ENCODE results near the gene MPHOSPH9.

MPHOSPH9 gene

GRCh38 chr12:123263196-123263817 lies 30.4 kb upstream of the MPHOSPH9 start:
- no peak for DNase-seq
- Histone ChIP-seq H3K36me3 (peaks cover 71% of the 10 kb centered on the region), H3K4me1 (peaks cover 8% of the 10 kb centered on the region; the same call in 1 of the 2 replicates), H3K27me3 (no peaks in the 10 kb centered on the region), H3K4me3 (ENCODE audit: low read depth, low read length) (no peak overlapping the region), H3K9me3 (no peaks in the 10 kb centered on the region)
- TF ChIP-seq CTCF (IDR thresholded peaks at IDR 0.05; ENCODE audit: low read depth, low read length), result no peak

DNA sequence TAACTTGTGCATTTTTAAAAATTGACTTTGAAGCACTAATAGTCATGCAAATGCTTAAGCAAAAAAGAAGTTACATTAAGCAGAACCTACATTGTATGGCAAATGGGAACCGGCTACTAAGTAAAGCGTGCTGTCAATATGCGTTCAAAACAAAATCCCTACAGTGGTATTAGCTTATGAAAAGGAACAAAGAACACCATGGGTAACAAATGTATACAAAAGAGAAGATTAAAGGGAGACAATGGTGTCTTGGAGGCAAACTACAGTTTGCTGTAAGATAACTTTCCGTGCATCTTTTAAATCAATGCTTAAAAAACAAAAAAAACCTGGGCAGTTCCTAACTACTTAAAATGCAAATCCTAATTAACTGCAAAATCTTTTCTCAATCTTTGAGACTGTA lies 28.3 kb upstream of the MPHOSPH9 start:
- TF ChIP-seq CTCF (IDR thresholded peaks at IDR 0.05; ENCODE audit: low read depth, low read length), result no peak
- no peak overlapping the region for H3K4me3 ChIP-seq (ENCODE audit: low read depth, low read length)
- no peak for DNase-seq
- H3K9me3 ChIP-seq, result no peaks in the 10 kb centered on the region
- H3K27me3 ChIP-seq, result no peaks in the 10 kb centered on the region
- H3K4me1 ChIP-seq, result no peaks in the 10 kb centered on the region
- H3K36me3 ChIP-seq, result peaks cover 80% of the 10 kb centered on the region

DNA sequence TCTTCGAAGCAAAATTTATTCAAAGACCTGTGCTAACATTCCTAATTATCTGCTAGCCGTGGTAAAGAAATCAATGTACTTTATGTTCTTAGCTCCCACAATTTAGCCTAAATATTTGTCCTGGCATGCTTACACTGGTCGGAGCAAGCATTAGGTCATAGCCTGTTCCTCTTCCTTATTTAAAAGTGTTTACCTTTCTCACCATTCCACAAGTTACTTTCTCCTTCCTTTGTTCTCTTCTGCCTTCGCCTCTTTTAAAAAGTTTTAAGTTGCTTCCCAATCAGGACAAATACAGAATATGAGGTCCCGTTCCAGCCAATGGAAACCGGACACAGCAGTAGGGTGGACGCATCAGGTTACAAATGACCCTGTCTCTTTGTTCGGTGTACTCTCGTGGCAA lies 27.1 kb upstream of the MPHOSPH9 start:
- H3K4me1 ChIP-seq, result no peaks in the 10 kb centered on the region
- no peak overlapping the region for H3K4me3 ChIP-seq (ENCODE audit: low read depth, low read length)
- peaks cover 87% of the 10 kb centered on the region for H3K36me3 ChIP-seq
- TF ChIP-seq CTCF (IDR thresholded peaks at IDR 0.05; ENCODE audit: low read depth, low read length), result no peak
- H3K9me3 ChIP-seq, result no peaks in the 10 kb centered on the region
- no peaks in the 10 kb centered on the region for H3K27me3 ChIP-seq
- DNase-seq, result no peak

- H3K4me1 ChIP-seq, result no peaks in the 10 kb centered on the region
- H3K9me3 ChIP-seq, result no peaks in the 10 kb centered on the region
- no peak overlapping the region for H3K4me3 ChIP-seq (ENCODE audit: low read depth, low read length)
- no peak for DNase-seq
- no peak for TF ChIP-seq CTCF (IDR thresholded peaks at IDR 0.05; ENCODE audit: low read depth, low read length)
- no peaks in the 10 kb centered on the region for H3K27me3 ChIP-seq
- H3K36me3 ChIP-seq, result peaks cover 91% of the 10 kb centered on the region
Measured at GRCh38 chr12:123258593-123258992, 25.7 kb upstream of the MPHOSPH9 start.

DNA sequence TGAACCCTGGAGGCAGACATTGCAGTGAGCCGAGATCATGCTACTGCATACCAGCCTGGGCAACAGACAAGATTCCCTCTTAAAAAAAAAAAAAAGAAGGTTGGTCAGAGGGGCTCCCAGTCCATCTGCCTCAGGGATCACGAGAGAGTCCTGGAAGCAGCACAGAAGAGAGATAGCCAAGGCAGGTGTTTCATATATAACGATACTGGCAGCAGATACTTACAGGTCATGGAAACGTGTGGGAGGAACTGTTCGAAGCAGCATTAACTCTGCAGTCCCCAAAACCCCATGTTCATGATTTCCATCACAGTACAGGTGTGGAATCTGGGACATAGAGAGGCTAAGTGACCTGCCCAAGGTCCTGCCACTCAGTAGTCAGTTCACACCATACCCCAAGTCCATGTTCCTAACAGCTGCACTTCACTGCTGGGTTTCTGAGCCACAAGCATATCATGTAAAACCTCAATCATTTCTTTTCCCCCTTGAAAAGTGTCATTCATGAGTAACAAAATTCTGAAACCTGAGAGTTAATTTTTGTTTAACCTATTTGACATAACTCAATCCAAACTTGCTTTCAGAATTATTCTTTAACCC lies 22.0 kb upstream of the MPHOSPH9 start:
- H3K4me1 ChIP-seq, result no peaks in the 10 kb centered on the region
- TF ChIP-seq CTCF (IDR thresholded peaks at IDR 0.05; ENCODE audit: low read depth, low read length), result no peak
- H3K9me3 ChIP-seq, result no peaks in the 10 kb centered on the region
- no peak for DNase-seq
- no peaks in the 10 kb centered on the region for H3K27me3 ChIP-seq
- H3K36me3 ChIP-seq, result peaks cover 75% of the 10 kb centered on the region
- no peak overlapping the region for H3K4me3 ChIP-seq (ENCODE audit: low read depth, low read length)

Data from BE2C (cell line).